ENCODE data around the gene AGFG1. TPM values are rescaled to one million over a fixed set of nuclear protein-coding genes. Genes with fewer than 3 reads are reported as not detected.

The AGFG1 gene
- total RNA-seq, 1 experiment from 2014 or later = 86.1 TPM

DNA sequence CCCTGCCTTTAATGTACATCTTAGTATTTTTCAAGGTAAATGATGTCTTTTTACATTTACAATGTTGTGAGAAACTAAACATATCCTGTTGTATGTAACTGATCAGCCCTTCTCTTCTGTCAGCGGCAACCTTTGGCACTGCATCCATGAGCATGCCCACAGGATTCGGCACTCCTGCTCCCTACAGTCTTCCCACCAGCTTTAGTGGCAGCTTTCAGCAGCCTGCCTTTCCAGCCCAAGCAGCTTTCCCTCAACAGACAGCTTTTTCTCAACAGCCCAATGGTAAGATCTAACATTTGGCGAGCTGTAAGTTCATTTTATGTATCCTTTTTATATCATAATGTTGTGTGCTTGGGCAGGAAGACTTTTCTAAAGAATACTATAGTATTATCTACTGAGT lies 79.9 kb downstream of the AGFG1 start:
- H3K4me3 Mint-ChIP-seq (ENCODE audit: unreplicated experiment) = no peak overlapping the region
- no peaks in the 10 kb centered on the region for H3K9me3 Mint-ChIP-seq (ENCODE audit: unreplicated experiment)
- H3K27me3 Mint-ChIP-seq (ENCODE audit: insufficient read depth, unreplicated experiment) = no peaks in the 10 kb centered on the region
- BruUV-seq (replicated peaks) = no TSS peak
- H3K4me1 Mint-ChIP-seq (ENCODE audit: insufficient read depth, unreplicated experiment) = no peaks in the 10 kb centered on the region
- ChIA-PET POLR2A (interaction anchor here (0.7 to 1.0 kb wide), 2 partner anchors 27 to 47 kb away, joined by 3 read pairs; no protein-coding TSS in a partner anchor), CTCF (no interaction called here)
- intact Hi-C loops (cut with micrococcal nuclease) = loop anchor here (10.0 kb wide), 1 partner anchor 77 kb away; the partner anchor contains the start of gene AGFG1
- DNase-seq (ENCODE audit: unreplicated experiment) = no peak
- TF ChIP-seq, protein P1, sequence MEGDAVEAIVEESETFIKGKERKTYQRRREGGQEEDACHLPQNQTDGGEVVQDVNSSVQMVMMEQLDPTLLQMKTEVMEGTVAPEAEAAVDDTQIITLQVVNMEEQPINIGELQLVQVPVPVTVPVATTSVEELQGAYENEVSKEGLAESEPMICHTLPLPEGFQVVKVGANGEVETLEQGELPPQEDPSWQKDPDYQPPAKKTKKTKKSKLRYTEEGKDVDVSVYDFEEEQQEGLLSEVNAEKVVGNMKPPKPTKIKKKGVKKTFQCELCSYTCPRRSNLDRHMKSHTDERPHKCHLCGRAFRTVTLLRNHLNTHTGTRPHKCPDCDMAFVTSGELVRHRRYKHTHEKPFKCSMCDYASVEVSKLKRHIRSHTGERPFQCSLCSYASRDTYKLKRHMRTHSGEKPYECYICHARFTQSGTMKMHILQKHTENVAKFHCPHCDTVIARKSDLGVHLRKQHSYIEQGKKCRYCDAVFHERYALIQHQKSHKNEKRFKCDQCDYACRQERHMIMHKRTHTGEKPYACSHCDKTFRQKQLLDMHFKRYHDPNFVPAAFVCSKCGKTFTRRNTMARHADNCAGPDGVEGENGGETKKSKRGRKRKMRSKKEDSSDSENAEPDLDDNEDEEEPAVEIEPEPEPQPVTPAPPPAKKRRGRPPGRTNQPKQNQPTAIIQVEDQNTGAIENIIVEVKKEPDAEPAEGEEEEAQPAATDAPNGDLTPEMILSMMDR (IDR thresholded peaks at IDR 0.05; ENCODE audit: unreplicated experiment) = no peak
- no peak overlapping the region for H3K27ac Mint-ChIP-seq (ENCODE audit: low read depth, unreplicated experiment)
- H3K36me3 Mint-ChIP-seq (ENCODE audit: insufficient read depth, unreplicated experiment) = peaks cover 58% of the 10 kb centered on the region

DNA sequence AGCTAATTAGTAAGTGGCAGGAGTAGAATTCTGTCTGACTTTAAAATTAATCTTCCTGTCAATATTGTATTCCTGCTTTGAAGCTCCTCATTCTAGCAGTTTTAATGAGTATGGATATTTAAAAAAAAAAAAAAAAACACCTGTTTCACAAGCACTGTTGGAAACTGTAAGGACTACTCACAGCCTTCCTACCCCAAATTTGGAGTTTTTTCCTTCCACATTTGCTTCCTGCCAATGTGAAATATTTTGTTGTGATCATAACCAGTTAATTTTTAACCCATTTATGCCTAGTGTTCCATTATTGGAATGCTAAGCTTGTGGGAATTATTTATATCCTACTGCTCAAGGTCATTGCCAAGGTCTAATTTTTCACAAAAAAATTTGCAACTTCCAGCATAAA lies 90.6 kb downstream of the AGFG1 start:
- Mint-ChIP-seq H3K27me3 (ENCODE audit: insufficient read depth, unreplicated experiment) (no peaks in the 10 kb centered on the region), H3K4me3 (ENCODE audit: unreplicated experiment) (no peak overlapping the region), H3K27ac (ENCODE audit: low read depth, unreplicated experiment) (no peak overlapping the region), H3K36me3 (ENCODE audit: insufficient read depth, unreplicated experiment) (peaks cover 30% of the 10 kb centered on the region), H3K4me1 (ENCODE audit: insufficient read depth, unreplicated experiment) (no peaks in the 10 kb centered on the region), H3K9me3 (ENCODE audit: unreplicated experiment) (no peaks in the 10 kb centered on the region)
- no peak for DNase-seq (ENCODE audit: unreplicated experiment)
- BruUV-seq (replicated peaks) = no TSS peak
- ChIA-PET POLR2A (interaction anchor here (0.6 kb wide), 1 partner anchor 238 kb away, joined by 3 read pairs; no protein-coding TSS in a partner anchor), CTCF (no interaction called here)
- TF ChIP-seq, protein P1 (IDR thresholded peaks at IDR 0.05; ENCODE audit: unreplicated experiment) = no peak
- intact Hi-C loops (cut with micrococcal nuclease) = loop anchor here (10.0 kb wide), 1 partner anchor 158 kb away; no protein-coding TSS in a partner anchor

DNA sequence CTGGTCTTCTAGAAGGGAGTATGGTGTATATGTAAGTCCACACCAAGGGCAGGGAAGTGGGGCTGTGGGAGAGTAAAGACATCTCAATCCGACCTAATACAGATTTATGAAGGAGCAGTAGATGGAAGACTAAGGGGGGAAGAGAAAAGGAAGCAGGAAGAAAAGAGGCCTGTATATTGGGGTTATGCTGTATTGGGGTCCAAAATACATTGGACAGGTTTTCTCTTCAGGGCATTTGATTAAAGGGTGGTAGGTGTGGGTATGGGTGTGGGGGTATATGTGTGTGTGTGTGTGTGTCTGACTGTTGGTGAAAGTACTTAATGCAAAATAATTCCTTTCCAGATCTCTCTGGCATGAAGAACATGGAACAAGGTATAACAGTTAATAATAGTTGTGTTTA lies 93.1 kb downstream of the AGFG1 start:
- DNase-seq (ENCODE audit: unreplicated experiment) = no peak
- no peak overlapping the region for H3K27ac Mint-ChIP-seq (ENCODE audit: low read depth, unreplicated experiment)
- H3K4me1 Mint-ChIP-seq (ENCODE audit: insufficient read depth, unreplicated experiment) = no peaks in the 10 kb centered on the region
- ChIA-PET CTCF (no interaction called here), POLR2A (no interaction called here)
- intact Hi-C loops (cut with micrococcal nuclease) = loop anchor here (10.0 kb wide), 1 partner anchor 160 kb away; no protein-coding TSS in a partner anchor
- H3K27me3 Mint-ChIP-seq (ENCODE audit: insufficient read depth, unreplicated experiment) = no peaks in the 10 kb centered on the region
- H3K36me3 Mint-ChIP-seq (ENCODE audit: insufficient read depth, unreplicated experiment) = peaks cover 30% of the 10 kb centered on the region
- BruUV-seq (replicated peaks) = no TSS peak
- H3K9me3 Mint-ChIP-seq (ENCODE audit: unreplicated experiment) = no peaks in the 10 kb centered on the region
- TF ChIP-seq, protein P1 (IDR thresholded peaks at IDR 0.05; ENCODE audit: unreplicated experiment) = no peak
- no peak overlapping the region for H3K4me3 Mint-ChIP-seq (ENCODE audit: unreplicated experiment)

DNA sequence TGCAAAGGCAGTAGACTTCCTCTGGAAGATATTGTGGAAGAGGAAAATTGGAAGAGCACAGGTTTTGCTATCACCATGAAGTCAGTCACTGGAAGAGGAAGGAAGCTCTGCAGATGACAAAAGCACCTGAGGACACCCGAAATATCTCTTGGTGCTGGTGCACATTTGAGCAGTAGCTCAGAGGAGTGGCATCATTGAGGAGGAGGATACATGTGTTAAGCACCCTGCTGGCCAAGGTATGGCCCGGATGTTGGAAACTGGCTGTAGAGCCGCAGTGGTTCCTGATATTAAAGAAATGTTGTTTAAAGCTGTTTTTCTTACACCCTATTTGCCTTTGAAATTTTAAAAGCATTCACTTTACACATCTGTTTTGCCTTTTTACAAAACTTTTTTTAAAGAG lies 94.1 kb downstream of the AGFG1 start:
- TF ChIP-seq, protein P1 (IDR thresholded peaks at IDR 0.05; ENCODE audit: unreplicated experiment) = no peak
- Mint-ChIP-seq H3K36me3 (ENCODE audit: insufficient read depth, unreplicated experiment) (peaks cover 28% of the 10 kb centered on the region), H3K4me1 (ENCODE audit: insufficient read depth, unreplicated experiment) (no peaks in the 10 kb centered on the region), H3K27ac (ENCODE audit: low read depth, unreplicated experiment) (no peak overlapping the region), H3K27me3 (ENCODE audit: insufficient read depth, unreplicated experiment) (no peaks in the 10 kb centered on the region), H3K9me3 (ENCODE audit: unreplicated experiment) (no peaks in the 10 kb centered on the region), H3K4me3 (ENCODE audit: unreplicated experiment) (no peak overlapping the region)
- BruUV-seq (replicated peaks) = no TSS peak
- intact Hi-C loops (cut with micrococcal nuclease) = loop anchor here (10.0 kb wide), 1 partner anchor 161 kb away; no protein-coding TSS in a partner anchor
- DNase-seq (ENCODE audit: unreplicated experiment) = no peak
- CTCF ChIA-PET = interaction anchor here (0.6 to 0.8 kb wide), 2 partner anchors 160 to 295 kb away, joined by 3 read pairs; no protein-coding TSS in a partner anchor
- POLR2A ChIA-PET = interaction anchor here (0.6 to 1.4 kb wide), 3 partner anchors 11 to 33 kb away, joined by 3 to 5 read pairs (median 3); partner anchors contain the start of gene SCYGR2

Measured in MCF 10A (cell line).